OCI-LY3 (cell line): Measurements from ENCODE around the gene LYZL6.

Source experiments
- H2AFZ ChIP-seq: fragments of 200-600, 300-600 bp; shearing (Covaris generic); 2 replicates; pipeline ENCODE4 v1.6.0; 2014; ENCODE audit warnings: antibody characterized with exemption, low read depth, low read length
- H3K27ac ChIP-seq: fragments of 200-600, 300-600 bp; sonication (generic); 2 replicates; pipeline ENCODE4 v1.5.1; 2014; ENCODE audit warnings: mild to moderate bottlenecking, low read length, moderate library complexity, mixed read lengths
- H3K27me3 ChIP-seq: fragments of 200-600, 300-600 bp; sonication (generic); 2 replicates; pipeline ENCODE4 v1.6.1; 2014; ENCODE audit warnings: low read depth, low read length, mixed read lengths
- H3K36me3 ChIP-seq: fragments of 200-600, 300-600 bp; sonication (generic); replicated peaks from 2 replicates; pipeline ENCODE3; 2014; ENCODE audit warnings: low read depth, low read length, mixed read lengths
- H3K4me1 ChIP-seq: fragments of 300-600, 200-600 bp; sonication (generic); 2 replicates; pipeline ENCODE4 v1.6.1; 2014; ENCODE audit warnings: low read length, mixed read lengths
- H3K4me2 ChIP-seq: fragments of 200-600, 300-600 bp; sonication (generic); 2 replicates; pipeline ENCODE4 v1.6.1; 2014; ENCODE audit warnings: low read length, mixed read lengths
- H3K4me3 ChIP-seq: fragments of 300-600, 200-600 bp; sonication (generic); 2 replicates; pipeline ENCODE4 v1.5.1; 2014; ENCODE audit warnings: antibody characterized with exemption, mild to moderate bottlenecking, low read length, moderate library complexity
- H3K79me2 ChIP-seq: fragments of 300-600, 200-600 bp; shearing (Covaris generic); 2 replicates; pipeline ENCODE4 v1.6.1; 2014; ENCODE audit warnings: mild to moderate bottlenecking, low read length, mixed read lengths
- H3K9ac ChIP-seq: fragments of 300-600, 200-600 bp; shearing (Covaris generic); 2 replicates; pipeline ENCODE4 v1.6.0; 2014; ENCODE audit warnings: mild to moderate bottlenecking, low read length, moderate library complexity
- H3K9me3 ChIP-seq: fragments of 200-600, 300-600 bp; shearing (Covaris generic); 2 replicates; pipeline ENCODE4 v1.6.1; 2014; ENCODE audit warnings: low read length, mixed read lengths; ENCODE audit not compliant: insufficient read depth
- H4K20me1 ChIP-seq: fragments of 200-600, 300-600 bp; sonication (generic); 2 replicates; pipeline ENCODE4 v1.6.1; 2016; ENCODE audit warnings: low read length, mixed read lengths; ENCODE audit not compliant: insufficient read depth
- EZH2phosphoT487 ChIP-seq: fragments of 200-600 bp; shearing (Covaris generic); IDR thresholded peaks from 2 replicates; pipeline ENCODE4 v1.6.1; 2018; ENCODE audit warnings: antibody characterized with exemption, mixed run types, low read depth
- TF ChIP-seq, protein P1 (sequence below): fragments of 200-600, 300-600 bp; sonication (generic); IDR thresholded peaks from 2 replicates; pipeline ENCODE4 v1.5.1; 2014; ENCODE audit warnings: antibody characterized with exemption, low read length, low read depth

The LYZL6 gene

DNA sequence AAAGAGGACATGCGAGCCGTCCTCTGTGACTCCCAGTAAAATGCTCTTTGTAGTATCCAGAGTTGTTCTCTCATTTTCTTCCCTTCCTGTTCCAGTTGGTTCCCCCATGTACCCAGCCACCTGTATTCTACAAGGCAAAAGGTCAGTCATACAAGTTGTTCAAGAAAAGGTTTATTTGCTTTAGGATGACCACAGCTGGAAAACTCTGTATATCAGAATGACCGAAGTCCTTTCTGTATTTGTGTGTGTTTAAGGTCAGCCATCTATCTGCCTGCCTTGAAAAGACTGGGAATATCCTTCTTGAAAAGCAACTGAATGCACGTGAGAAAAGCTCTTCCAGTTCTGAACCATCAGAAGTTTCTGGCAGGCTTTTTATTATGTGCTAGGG, 29.4 kb upstream of the LYZL6 start:
- TF ChIP-seq, protein P1, sequence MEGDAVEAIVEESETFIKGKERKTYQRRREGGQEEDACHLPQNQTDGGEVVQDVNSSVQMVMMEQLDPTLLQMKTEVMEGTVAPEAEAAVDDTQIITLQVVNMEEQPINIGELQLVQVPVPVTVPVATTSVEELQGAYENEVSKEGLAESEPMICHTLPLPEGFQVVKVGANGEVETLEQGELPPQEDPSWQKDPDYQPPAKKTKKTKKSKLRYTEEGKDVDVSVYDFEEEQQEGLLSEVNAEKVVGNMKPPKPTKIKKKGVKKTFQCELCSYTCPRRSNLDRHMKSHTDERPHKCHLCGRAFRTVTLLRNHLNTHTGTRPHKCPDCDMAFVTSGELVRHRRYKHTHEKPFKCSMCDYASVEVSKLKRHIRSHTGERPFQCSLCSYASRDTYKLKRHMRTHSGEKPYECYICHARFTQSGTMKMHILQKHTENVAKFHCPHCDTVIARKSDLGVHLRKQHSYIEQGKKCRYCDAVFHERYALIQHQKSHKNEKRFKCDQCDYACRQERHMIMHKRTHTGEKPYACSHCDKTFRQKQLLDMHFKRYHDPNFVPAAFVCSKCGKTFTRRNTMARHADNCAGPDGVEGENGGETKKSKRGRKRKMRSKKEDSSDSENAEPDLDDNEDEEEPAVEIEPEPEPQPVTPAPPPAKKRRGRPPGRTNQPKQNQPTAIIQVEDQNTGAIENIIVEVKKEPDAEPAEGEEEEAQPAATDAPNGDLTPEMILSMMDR = no peak
- no peak for TF ChIP-seq EZH2phosphoT487
- Histone ChIP-seq H4K20me1 (no peaks in the 10 kb centered on the region), H3K27ac (no peak overlapping the region), H3K79me2 (no peaks in the 10 kb centered on the region), H2AFZ (no peak overlapping the region), H3K27me3 (peaks cover 23% of the 10 kb centered on the region), H3K4me3 (no peak overlapping the region), H3K9ac (no peak overlapping the region), H3K9me3 (no peaks in the 10 kb centered on the region), H3K4me1 (peaks cover 41% of the 10 kb centered on the region), H3K4me2 (no peak overlapping the region), H3K36me3 (no peaks in the 10 kb centered on the region)

DNA sequence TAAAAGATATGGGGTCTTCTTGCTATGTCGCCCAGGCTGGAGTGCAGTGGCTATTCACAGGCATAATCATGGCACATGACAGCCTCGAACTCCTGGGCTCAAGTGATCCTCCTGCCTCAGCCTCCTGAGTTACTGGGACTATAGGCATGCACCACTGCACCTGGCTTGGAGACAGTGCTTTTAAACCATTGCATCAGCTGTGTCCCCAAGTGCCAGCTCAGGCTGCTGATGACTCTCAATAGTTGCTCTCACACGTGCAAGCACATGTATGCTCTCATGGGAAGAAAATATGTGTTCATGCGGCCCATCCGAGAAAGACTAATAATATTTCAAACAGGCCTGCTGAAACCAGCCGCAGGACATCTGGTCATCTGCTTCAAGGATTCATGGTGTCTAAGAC, 29.0 kb upstream of the LYZL6 start:
- Histone ChIP-seq H3K9me3 (no peaks in the 10 kb centered on the region), H3K36me3 (no peaks in the 10 kb centered on the region), H3K79me2 (no peaks in the 10 kb centered on the region), H3K27ac (no peak overlapping the region), H2AFZ (no peak overlapping the region), H3K4me3 (no peak overlapping the region), H3K9ac (no peak overlapping the region), H3K4me1 (peaks cover 37% of the 10 kb centered on the region), H3K27me3 (peaks cover 20% of the 10 kb centered on the region), H3K4me2 (no peak overlapping the region), H4K20me1 (no peaks in the 10 kb centered on the region)
- TF ChIP-seq, protein P1 = no peak
- TF ChIP-seq EZH2phosphoT487 = no peak

DNA sequence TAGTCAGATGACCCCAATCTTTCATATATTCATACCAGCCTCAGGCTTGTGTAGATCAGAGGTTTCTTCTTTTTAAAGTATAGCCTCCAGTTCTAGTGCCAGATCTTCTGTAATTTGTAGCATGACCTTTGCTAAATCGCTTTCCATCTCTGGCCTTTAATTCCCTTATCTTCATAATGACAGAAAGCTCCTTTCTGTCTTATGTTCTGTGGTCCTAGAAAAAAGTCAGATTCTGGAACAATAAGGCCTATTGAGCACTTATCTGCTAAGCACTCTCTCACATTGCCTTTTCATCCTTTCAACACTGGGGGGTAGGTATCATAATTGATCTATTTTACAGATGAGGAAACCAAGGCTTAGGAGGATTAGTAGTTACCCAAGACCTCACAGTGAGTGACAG, 28.6 kb upstream of the LYZL6 start:
- Histone ChIP-seq H3K9ac (no peak overlapping the region), H3K36me3 (no peaks in the 10 kb centered on the region), H3K79me2 (no peaks in the 10 kb centered on the region), H3K4me2 (no peak overlapping the region), H3K4me3 (no peak overlapping the region), H3K4me1 (peaks cover 33% of the 10 kb centered on the region), H4K20me1 (no peaks in the 10 kb centered on the region), H3K27ac (no peak overlapping the region), H2AFZ (no peak overlapping the region), H3K9me3 (no peaks in the 10 kb centered on the region), H3K27me3 (peaks cover 20% of the 10 kb centered on the region)
- no peak for TF ChIP-seq EZH2phosphoT487
- TF ChIP-seq, protein P1 = no peak

DNA sequence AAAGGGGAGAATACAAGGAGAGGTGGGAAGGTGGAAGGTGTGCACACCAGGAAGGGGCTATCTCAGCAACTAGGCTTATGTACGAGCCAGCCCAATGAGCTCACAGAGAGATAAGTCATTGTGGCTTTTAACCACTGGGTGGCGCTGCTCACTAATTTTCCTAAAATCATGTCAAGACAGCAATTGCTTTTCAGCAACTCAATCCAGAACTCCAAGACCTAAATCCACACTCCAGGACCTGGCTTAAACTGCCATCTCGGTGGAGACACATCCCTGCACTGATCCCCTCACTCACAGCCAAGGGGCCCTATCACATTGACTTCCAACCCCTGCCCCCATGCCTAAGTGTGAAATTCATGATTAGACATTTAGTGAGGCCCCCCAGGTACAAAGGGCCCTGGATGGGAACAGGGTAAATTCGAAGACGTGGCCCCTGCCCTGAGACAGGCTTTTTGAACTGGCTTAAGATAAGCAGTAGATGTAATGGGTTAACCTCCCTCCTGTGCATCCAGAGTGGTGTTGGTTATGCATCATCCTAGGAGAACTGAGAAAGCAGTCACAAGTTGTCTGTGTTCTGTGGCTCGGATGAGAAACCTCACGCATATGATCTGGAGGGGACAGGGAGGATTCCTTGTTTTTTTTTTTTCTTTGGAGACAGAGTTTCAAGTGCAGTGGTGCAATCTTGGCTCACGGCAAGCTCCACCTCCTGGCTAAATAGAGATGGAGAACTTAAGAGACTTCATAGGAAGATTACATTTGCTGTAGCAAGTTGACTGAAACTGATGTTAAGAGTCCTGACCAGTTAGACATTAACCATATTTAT, 26.3 kb upstream of the LYZL6 start:
- Histone ChIP-seq H2AFZ (no peak overlapping the region), H4K20me1 (no peaks in the 10 kb centered on the region), H3K4me1 (peaks cover 21% of the 10 kb centered on the region), H3K36me3 (no peaks in the 10 kb centered on the region), H3K9me3 (no peaks in the 10 kb centered on the region), H3K79me2 (no peaks in the 10 kb centered on the region), H3K27me3 (peaks cover 20% of the 10 kb centered on the region), H3K4me2 (peak overlapping the region; percentile 80), H3K9ac (peak overlapping the region; percentile 34; the same call in 1 of the 2 replicates), H3K27ac (peak overlapping the region; percentile 34; the same call in 1 of the 2 replicates), H3K4me3 (peak overlapping the region; percentile 32)
- TF ChIP-seq, protein P1 = peak; percentile 89
- no peak for TF ChIP-seq EZH2phosphoT487
